Right atrium auricular region (tissue), 2 donors: Measurements from ENCODE around the gene SKOR2. TPM values are rescaled to one million over a fixed set of nuclear protein-coding genes. Genes with fewer than 3 reads are reported as not detected.
A peak's percentile ranks its signal among the peaks of the same experiment; 100 is the strongest.
"Not testable (repeated sequence)": the region's sequence is repeated elsewhere in the genome, so short reads cannot be mapped to it uniquely, and the experiment has no call there.

Source experiments
- DNase-seq: peaks from one replicate; pipeline ENCODE4 v3.0.0-alpha.2; 2019; ENCODE audit warnings: low spot score
- H3K27ac ChIP-seq, 2 donors: fragments of 200-600 bp; sonication (generic); 1 replicate in 1 of 2; 2 replicates in 1 of 2; pipeline ENCODE4 v1.5.1; 2016 to 2019
- H3K27me3 ChIP-seq, 2 donors: fragments of 200-600 bp; sonication (generic); one replicate each; pipeline versions ENCODE4 v1.5.1 to v1.6.0; 2017 to 2019
- H3K36me3 ChIP-seq: fragments of 200-600 bp; sonication (generic); one replicate; pipeline ENCODE4 v1.5.1; 2016
- H3K4me1 ChIP-seq, 2 donors: fragments of 200-600 bp; sonication (generic); one replicate each; pipeline versions ENCODE4 v1.5.1 to v1.6.0; 2017 to 2019
- H3K4me3 ChIP-seq, 2 donors: fragments of 200-600 bp; sonication (generic); 1 replicate in 1 of 2; 2 replicates in 1 of 2; pipeline ENCODE4 v1.5.1; 2017 to 2019; ENCODE audit warnings: mild to moderate bottlenecking in 1 of 2, moderate library complexity in 1 of 2
- H3K9me3 ChIP-seq, 2 donors: fragments of 200-600 bp; sonication (generic); one replicate each; pipeline ENCODE4 v1.5.1; 2019
- CTCF ChIP-seq, 2 donors: fragments of 200-600 bp; sonication (generic); IDR thresholded peaks; one replicate each; pipeline ENCODE4 v1.5.1; 2019; ENCODE audit warnings: antibody characterized with exemption in 2 of 2
- total RNA-seq, 2 donors: library from RNA; depleted of rRNA; stranded (reverse); fragments of >200 nt; gene quantifications; one replicate each; pipeline ENCODE4 v1.1.0, GENCODE V29; 2016

Gene SKOR2
- total RNA-seq, 2 donors from 2014 or later, result not detected

GRCh38 chr18:47215554-47216138 is 35.8 kb downstream of the SKOR2 start:
- peak; percentile 43 to 72 for TF ChIP-seq CTCF (IDR thresholded peaks at IDR 0.05)
- DNase-seq, result no peak
- no peaks in the 10 kb centered on the region for H3K27me3 ChIP-seq
- H3K4me3 ChIP-seq, result no peak overlapping the region
- H3K9me3 ChIP-seq, result no peaks in the 10 kb centered on the region
- H3K27ac ChIP-seq, result no peak overlapping the region
- no peaks in the 10 kb centered on the region for H3K4me1 ChIP-seq
- H3K36me3 ChIP-seq, result no peaks in the 10 kb centered on the region

- DNase-seq, result no peak
- H3K27ac ChIP-seq, result no peak overlapping the region
- peaks cover 0 to 6% of the 10 kb centered on the region in 2 donors for H3K4me1 ChIP-seq
- H3K27me3 ChIP-seq, result no peaks in the 10 kb centered on the region
- no peak overlapping the region for H3K4me3 ChIP-seq
- no peaks in the 10 kb centered on the region for H3K36me3 ChIP-seq
- H3K9me3 ChIP-seq, result no peaks in the 10 kb centered on the region
- TF ChIP-seq CTCF (IDR thresholded peaks at IDR 0.05), result no peak
Measured at GRCh38 chr18:47209171-47209570, 42.3 kb downstream of the SKOR2 start.

GRCh38 chr18:47206945-47207637 is 44.4 kb downstream of the SKOR2 start:
- no peak for TF ChIP-seq CTCF (IDR thresholded peaks at IDR 0.05)
- H3K4me1 ChIP-seq, result peaks cover 0 to 6% of the 10 kb centered on the region in 2 donors
- DNase-seq, result no peak
- no peak overlapping the region for H3K27ac ChIP-seq
- H3K4me3 ChIP-seq, result no peak overlapping the region
- H3K36me3 ChIP-seq, result no peaks in the 10 kb centered on the region
- no peaks in the 10 kb centered on the region for H3K27me3 ChIP-seq
- H3K9me3 ChIP-seq, result no peaks in the 10 kb centered on the region

- no peaks in the 10 kb centered on the region for H3K27me3 ChIP-seq
- no peak overlapping the region for H3K27ac ChIP-seq
- H3K4me1 ChIP-seq, result peaks cover 0 to 6% of the 10 kb centered on the region in 2 donors
- TF ChIP-seq CTCF (IDR thresholded peaks at IDR 0.05), result peak; percentile 67 to 82
- no peak for DNase-seq
- H3K9me3 ChIP-seq, result no peaks in the 10 kb centered on the region
- H3K36me3 ChIP-seq, result no peaks in the 10 kb centered on the region
- H3K4me3 ChIP-seq, result no peak overlapping the region
Measured at GRCh38 chr18:47204908-47205522, 46.4 kb downstream of the SKOR2 start.

- Histone ChIP-seq H3K4me1 (peaks cover 0 to 6% of the 10 kb centered on the region in 2 donors), H3K4me3 (no peak overlapping the region), H3K36me3 (no peaks in the 10 kb centered on the region), H3K27ac (no peak overlapping the region), H3K9me3 (no peaks in the 10 kb centered on the region), H3K27me3 (no peaks in the 10 kb centered on the region)
- DNase-seq, result no peak
- no peak for TF ChIP-seq CTCF (IDR thresholded peaks at IDR 0.05)
Measured at GRCh38 chr18:47203626-47204464, 47.6 kb downstream of the SKOR2 start.

GRCh38 chr18:47195961-47196360 is 55.5 kb downstream of the SKOR2 start:
- H3K4me1 ChIP-seq, H3K9me3 ChIP-seq, H3K27me3 ChIP-seq: not testable (repeated sequence)

More at GRCh38 chr18:47195961-47196360, 55.5 kb downstream of the SKOR2 start:
- not testable (repeated sequence) for H3K27ac ChIP-seq, H3K36me3 ChIP-seq, DNase-seq, H3K4me3 ChIP-seq
